Stimulated activated CD4-positive, alpha-beta T cell treated with anti-CD3 and anti-CD28 coated beads, Interleukin-1b, Interleukin-23, amount 100 ng/mL, for 4 hours (primary cell): ENCODE data around the gene ZXDB.
"Not testable (repeated sequence)": the region's sequence is repeated elsewhere in the genome, so short reads cannot be mapped to it uniquely, and the experiment has no call there.

Experiments used
- DNase-seq, 2 donors: peaks; one replicate each; pipeline ENCODE4 v3.0.0-alpha.2; 2020; ENCODE audit warnings: low read depth in 2 of 2

ZXDB gene

DNA sequence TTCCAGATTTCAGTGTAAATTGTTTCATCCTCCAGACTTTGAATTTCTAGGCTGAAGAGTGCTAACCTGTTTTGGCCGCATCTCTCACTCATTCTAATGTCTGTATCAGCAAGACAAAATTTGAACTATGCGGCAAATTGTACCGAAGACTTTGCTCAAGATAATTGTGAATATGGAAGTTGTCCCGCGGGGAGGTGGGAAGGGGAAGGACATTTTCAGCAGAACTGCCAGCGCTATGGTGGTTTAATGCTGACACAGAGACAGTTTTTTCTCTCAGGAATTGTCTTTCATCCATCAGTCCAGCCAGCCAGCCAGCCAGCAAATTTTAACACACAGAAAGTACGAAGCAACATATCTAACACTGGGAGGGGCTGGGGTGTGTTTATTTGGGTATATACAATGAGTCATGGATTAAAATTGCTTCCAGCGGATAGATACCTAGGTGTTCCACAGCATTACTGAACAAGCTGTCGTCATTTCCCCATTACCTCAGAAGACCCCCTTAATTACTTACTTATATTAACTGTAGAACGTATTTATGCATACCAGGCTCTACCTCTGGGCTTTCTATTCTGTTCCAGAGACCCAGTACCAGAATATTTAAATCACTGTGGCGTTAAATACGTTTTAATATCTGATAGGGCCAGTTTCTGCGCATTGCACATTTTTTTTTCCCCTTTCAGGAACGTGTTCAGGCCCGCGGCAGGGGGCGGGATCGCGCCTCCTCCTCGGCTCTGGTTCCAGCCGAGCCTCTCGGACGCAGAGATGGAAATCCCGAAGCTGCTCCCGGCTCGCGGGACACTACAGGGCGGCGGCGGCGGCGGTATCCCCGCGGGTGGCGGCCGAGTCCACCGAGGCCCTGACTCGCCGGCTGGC, at the start of gene ZXDB:
TSS of gene ZXDB (plus strand) at position 728 of the 876 bp plus-strand sequence. CDS start at position 766, 38 bp downstream.
- not testable (repeated sequence) for DNase-seq

DNA sequence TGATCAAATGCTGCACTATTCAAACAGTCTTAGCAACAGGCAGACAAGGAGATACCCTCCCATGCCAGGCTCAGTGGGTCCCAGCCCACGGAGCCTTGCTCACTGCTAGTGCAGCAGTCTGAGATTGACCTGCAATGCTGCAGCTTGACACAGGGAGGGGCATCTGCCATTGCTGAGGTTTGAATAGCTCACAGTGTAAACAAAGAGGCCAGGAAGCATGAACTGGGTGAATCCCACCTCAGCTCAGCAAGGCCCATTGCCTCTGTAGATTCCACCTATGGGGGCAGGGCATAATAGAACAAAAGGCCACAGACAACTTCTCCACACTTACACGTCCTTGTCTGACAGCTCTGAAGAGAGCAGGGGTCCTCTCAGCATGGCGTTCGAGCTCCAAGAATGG, 26.6 kb upstream of the ZXDB start:
- no peak for DNase-seq

DNA sequence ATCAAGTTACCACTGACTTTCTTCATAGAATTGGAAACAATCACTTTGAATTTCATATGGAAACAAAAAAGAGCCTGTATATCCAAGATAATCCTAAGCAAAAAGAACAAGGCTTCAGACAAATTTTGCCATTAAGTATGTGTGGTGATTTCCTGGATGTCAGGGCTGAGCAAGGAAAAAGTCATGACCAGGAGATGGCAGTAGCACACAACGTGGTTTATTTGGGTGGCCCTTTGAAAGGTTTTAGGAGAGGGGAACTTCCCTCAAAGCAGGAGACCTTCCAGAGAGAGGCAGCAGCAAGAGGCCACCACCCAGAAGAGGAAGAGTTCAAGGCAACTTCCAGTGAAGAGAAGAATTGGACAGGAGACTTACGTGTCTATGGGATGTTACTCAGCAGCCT, 18.1 kb upstream of the ZXDB start:
- DNase-seq = no peak

DNA sequence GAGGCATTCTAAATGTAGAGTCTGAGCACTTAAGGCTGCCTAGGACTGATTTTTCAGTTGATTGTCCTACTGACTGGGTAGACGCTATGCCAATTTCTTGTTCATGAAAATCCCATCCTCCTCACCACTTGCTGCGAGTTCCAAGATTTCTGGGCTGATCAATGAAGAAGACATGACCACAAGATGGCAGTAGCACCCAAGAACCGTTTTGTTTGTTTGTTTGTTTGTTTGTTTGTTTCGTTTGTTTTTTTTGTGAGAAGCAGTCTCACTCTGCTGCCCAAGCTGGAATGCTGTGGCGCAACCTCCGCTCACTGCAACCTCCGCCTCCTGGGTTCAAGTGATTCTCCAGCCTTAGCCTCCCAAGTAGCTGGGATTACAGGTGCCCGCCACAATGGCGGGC, 8.9 kb upstream of the ZXDB start:
- not testable (repeated sequence) for DNase-seq

DNA sequence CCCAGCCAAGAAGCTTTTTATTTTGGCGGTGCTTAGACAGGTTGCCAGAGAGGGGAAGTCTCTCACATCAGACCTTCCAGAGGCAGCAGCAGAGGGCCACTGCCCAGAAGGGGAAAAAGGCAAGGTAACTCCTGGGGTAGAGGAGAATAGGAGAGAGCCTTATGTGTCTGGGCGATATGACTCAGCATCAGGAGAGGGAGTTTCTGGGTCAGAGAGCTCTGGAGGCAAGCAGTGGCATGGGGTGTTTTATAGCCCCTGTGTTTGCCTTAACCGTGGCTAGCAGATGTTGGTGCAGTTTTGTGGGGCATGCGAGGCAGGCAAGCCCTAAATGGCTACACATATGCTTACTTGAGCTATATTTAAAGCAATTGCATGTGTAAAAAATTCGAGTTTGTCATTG, 8.3 kb upstream of the ZXDB start:
- DNase-seq = no peak

DNA sequence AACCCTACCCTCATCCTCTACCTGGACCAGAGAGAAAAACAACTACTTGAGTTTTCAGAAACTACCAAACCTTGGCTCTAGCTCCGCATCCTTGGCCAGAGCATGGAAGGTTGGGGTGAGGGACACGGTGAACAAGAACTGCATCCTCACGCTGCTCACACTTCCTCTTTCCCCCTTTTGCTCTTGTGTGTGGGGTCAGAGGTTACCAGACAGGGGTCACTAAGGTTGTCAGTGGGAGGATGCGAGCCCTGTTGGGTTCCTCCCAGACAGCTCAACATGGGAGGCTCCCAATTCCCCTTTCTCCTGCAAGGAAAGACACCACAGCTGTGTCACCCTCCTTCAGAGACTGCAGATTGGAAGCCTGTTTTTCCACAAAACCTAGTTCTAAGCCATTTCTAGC, 5.5 kb upstream of the ZXDB start:
- DNase-seq = no peak

DNA sequence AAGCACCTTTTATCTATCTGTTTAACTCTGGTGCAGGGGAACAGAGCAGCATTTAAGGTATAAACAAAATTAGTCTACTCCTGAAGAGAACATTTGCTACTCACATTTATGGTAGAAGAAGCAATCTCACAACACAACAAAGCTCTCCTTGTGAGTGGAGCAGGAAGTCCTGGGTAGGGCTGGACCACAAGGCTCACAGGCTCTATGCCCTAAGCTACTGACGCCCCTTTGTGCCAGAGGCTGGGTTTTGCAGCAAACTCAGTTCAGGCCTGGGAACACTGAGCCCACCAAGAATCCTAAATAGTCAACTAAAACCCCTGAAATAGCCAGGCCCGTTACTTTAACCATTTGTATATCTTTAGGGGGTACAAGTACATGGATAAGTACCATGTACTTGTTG, 4.7 kb upstream of the ZXDB start:
- no peak for DNase-seq

DNA sequence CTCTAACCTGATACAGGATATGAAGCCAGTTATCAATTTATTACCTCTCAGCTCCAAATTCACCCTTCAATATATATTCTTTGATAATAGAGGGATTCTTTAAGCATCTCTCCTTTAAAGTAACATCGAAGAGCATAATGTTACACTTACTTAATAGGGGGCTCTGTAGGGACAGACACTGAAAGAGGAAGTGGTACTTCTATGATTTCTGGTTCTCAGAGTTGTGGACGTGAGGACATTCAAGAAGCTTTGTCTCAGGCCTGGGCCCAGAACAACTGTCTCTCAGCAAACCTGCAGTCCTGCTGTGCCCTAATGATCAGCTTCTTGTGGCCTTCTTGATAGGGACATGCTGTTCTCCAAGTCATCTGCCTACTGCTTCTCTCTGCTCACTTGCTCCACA, 4.2 kb upstream of the ZXDB start:
- DNase-seq = no peak

DNA sequence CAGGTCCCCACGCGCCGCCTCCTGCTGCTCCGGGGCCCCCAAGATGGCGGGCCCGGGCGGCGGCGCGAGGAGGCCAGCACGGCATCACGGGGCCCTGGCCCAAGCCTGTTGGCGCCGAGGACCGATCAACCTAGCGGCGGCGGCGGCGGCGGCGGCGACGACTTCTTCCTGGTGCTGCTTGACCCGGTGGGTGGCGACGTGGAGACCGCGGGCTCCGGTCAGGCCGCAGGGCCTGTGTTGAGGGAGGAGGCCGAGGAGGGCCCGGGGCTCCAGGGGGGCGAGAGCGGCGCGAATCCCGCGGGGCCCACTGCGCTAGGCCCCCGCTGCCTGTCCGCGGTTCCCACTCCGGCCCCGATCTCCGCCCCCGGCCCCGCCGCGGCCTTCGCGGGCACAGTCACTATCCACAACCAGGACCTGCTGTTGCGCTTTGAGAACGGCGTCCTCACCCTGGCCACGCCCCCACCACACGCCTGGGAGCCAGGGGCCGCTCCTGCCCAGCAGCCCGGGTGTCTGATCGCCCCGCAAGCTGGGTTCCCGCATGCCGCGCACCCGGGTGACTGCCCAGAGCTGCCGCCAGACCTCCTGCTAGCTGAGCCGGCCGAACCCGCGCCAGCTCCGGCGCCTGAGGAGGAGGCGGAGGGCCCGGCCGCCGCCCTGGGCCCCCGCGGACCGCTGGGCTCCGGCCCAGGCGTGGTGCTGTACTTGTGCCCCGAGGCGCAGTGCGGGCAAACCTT, 516 bp downstream of the ZXDB start:
- peak in 1 of 2 donors; percentile 15 for DNase-seq

DNA sequence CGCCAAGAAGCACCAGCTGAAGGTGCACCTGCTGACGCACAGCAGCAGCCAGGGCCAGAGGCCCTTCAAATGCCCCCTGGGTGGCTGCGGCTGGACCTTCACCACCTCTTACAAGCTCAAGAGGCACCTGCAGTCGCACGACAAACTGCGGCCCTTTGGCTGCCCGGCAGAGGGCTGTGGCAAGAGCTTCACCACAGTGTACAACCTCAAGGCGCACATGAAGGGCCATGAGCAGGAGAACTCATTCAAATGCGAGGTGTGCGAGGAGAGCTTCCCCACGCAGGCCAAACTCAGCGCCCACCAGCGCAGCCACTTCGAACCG, 1.0 kb downstream of the ZXDB start:
- DNase-seq = not testable (repeated sequence)

DNA sequence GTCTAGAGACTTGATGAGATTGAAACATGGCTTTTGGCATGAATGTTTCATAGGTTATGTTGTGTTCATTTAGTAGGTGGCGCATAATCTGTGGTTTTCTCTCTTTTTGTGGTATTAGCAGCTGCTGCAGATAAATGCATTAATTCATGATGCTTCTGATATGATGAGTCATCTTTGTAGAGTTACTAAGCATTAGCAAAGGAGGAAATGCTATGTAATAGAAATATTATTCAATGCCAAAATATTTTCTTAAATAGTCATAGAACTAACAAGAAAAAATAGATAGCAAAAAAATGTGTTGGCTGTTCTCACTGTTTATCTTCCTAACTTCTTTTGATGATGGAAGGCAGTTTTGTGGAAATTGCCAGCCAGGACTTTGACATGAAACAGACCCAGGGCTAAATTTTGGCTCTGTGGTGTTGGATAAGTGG, 3.6 kb downstream of the ZXDB start:
- DNase-seq = no peak

DNA sequence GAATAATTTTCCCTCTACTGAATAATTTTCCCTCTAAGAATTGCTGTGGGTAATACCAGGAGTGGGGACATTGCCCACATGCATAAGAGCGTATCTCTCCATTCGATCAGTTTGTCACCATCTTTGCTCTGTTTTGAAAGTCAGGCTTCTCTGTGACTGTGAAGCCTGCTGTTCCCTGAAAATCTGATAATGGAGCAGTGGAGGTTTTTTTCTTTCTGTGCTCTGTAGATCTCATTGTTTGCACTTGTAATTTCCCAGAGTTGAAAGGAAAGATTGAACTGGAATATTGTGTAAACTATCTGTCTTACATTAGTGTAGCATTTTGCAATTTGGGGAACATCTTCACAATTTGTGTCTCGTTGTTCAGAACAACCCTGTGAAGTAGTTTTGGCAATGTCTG, 4.3 kb downstream of the ZXDB start:
- DNase-seq = no peak

DNA sequence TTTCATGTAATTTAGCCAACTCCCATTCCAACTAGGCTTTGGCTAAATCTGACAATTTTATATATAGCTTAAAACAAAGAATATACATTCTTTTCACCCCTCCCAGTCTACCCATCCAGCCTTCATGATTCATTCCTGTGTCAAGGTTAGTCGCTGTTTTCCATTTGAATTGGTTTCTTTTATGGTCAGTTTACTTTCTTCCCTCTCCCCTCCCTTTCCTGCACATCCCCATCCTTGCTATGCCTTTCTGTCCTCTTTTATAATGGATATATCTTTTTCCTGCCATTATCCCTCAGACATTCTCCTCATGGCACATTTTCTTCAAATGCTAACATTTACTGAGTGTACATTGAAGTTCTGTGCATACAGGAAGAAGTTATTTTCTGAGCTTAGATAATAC, 4.7 kb downstream of the ZXDB start:
- DNase-seq = no peak

DNA sequence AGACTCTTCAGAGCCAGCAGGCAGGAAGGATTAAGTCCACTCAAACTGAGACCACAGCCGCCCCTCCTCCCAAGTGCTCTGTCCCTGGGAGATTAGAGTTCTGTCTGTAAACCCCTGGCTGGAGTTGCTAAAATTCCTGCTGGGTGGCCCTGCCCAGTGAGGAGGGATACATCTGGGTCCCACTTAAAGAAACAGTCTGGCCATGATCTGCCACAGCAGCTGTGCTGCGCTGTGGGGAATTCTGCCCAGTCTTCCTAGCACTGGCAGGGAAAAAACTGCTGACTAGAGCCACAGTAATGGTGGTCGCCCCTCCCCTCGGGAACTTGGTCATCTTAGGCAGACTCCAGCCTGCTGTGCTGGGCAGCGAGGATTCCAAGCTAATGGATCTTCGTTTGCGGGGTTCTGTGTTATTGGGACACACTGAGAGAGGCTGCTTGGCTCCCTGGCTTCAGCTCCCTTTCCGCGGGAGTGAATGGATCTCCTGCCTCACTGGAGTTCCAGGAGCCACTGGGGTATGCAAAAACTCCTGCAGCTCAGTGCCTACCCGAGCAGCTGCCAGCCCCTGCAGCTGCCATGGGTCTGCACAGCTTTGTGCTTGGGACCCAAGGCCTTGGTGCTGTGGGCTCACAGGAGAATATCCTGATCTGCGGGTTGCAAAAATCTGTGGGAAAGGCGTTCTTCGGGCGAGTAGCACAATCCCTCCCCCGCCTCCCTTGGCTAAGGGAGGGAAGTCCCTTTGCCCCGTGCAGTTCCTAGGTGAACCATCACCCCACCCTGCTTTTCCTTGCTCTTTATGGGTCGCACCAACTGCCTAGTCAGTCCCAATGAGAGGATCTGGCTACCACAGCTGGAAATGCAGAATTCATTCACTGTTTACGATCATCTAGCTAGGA, 15.7 kb downstream of the ZXDB start:
- no peak for DNase-seq

DNA sequence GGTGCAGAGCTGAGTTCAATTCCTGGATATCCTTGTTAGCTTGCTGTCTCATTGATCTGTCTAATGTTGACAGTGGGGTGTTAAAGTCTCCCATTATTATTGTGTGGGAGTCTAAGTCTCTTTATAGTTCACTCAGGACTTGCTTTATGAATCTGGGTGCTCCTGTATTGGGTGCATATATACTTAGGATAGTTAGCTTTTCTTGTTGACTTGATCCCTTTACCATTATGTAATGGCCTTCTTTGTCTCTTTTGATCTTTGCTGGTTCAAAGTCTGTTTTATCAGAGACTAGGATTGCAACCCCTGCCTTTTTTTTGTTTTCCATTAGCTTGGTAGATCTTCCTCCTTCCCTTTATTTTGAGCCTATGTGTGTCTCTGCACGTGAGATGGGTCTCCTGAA, 21.5 kb downstream of the ZXDB start:
- DNase-seq = not testable (repeated sequence)

DNA sequence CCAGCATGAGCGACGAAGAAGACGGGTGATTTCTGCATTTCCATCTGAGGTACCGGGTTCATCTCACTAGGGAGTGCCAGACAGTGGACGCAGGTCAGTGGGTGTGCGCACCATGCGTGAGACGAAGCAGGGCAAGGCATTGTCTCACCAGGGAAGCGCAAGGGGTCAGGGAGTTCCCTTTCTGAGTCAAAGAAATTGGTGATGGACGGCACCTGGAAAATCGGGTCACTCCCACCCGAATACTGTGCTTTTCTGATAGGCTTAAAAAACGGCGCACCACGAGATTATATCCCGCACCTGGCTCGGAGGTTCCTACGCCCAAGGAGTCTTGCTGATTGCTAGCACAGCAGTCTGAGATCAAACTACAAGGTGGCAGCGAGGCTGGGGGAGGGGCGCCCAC, 37.6 kb downstream of the ZXDB start:
- not testable (repeated sequence) for DNase-seq

DNA sequence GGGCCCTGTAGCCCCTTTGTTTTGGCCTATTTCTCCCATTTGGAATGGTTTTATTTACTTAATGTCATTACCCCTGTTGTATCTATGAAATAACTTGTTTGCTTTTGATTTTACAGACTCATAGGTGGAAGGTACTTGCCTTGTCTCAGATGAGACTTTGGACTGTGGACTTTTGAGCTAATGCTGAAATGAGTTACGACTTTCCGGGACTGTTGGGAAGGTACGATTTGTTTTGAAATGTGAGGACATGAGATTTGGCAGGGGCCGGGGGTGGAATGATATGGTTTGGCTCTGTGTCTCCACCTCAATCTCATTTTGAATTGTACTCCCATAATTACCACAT, 48.8 kb downstream of the ZXDB start:
- DNase-seq = no peak

DNA sequence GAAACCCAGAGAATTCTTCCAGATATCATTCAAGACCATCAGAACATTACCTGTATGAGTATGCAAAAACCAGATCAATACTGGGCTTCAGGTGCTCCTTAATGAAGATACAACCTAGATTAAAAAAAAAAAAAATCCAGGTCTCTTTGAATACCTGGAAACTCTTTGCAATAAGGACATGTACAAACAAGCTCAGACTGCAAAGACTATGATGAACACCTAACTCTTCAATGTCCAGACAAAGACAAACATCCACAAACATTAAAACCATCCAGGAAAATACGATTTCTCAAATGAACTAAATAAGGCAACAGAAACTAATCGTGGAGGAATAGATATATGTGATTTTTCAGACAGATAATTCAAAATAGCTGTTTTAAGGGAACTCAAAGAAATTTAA, 49.5 kb downstream of the ZXDB start:
- no peak for DNase-seq

DNA sequence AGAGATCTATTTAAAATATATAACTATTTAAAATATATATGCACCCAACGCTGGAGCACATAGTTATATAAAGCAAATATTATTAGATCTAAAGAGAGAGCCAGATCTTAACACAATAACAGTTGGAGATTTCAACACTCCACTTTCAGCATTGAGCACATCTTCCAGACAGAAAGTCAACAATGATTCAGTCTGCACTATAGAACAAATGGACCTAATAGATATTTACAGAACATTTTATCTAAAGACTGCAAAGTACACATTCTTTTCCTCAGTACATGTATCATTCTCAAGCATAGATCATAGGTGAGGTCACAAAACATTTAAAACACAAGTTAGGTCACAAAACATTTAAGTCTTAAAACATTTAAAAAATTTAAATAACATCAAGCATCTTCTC, 51.9 kb downstream of the ZXDB start:
- no peak for DNase-seq

DNA sequence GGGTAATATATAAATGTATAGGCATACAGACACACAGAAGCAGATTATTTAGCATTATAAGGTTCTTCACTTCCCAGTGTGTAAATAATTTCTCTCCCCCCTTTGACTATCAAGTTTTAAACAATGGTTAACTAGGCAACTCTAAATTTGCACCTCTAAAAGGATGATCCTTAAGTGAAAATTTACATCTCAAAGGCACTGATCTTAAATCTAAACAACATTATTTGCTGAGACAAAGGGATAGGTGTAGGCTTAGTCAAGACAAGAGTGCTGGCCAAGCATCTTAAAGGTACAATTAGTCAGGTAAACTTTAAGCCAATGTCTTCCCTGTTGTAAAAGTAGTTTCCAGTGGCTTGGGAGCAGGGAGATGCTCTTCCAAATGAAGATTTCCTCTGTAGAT, 55.2 kb downstream of the ZXDB start:
- DNase-seq = no peak
